Occipital lobe (tissue), 2 donors: ENCODE measurements around the gene IFITM1. TPM values are rescaled to one million over a fixed set of nuclear protein-coding genes. Genes with fewer than 3 reads are reported as not detected.
"Not testable (repeated sequence)": the region's sequence is repeated elsewhere in the genome, so short reads cannot be mapped to it uniquely, and the experiment has no call there.

Source experiments
- DNase-seq: peaks from one replicate; lab custom pipeline; 2025; lab: John Stamatoyannopoulos, UW
- total RNA-seq: library from RNA; depleted of rRNA; stranded (reverse); fragments of >200 nt; gene quantifications from one replicate; pipeline ENCODE4 v1.2.3, GENCODE V29; 2014

The IFITM1 gene
- total RNA-seq, 1 donor from 2014 or later = 6.9 TPM

GRCh38 chr11:293852-294661 lies 19.8 kb upstream of the IFITM1 start:
- DNase-seq = no peak

- no peak for DNase-seq
These were observed 19.1 kb upstream of the IFITM1 start for GRCh38 chr11:294780-295179.

- no peak for DNase-seq
These were observed 18.3 kb upstream of the IFITM1 start for GRCh38 chr11:295351-296170.

- DNase-seq = no peak
These were observed 17.4 kb upstream of the IFITM1 start for GRCh38 chr11:296171-297050.

- no peak for DNase-seq
These were observed 16.7 kb upstream of the IFITM1 start for GRCh38 chr11:297051-297585.

GRCh38 chr11:297586-298405 lies 16.0 kb upstream of the IFITM1 start:
- no peak for DNase-seq

- no peak for DNase-seq
These were observed 15.3 kb upstream of the IFITM1 start for GRCh38 chr11:298406-299065.

GRCh38 chr11:299081-299891 lies 14.6 kb upstream of the IFITM1 start, which contains the start of gene IFITM5:
IFITM5 (minus strand) TSS chr11:299526; CDS start chr11:299490, 36 bp downstream.
- no peak for DNase-seq

- DNase-seq = no peak
These were observed 13.7 kb upstream of the IFITM1 start for GRCh38 chr11:299951-300735.

GRCh38 chr11:303363-303762 lies 10.5 kb upstream of the IFITM1 start:
- DNase-seq = no peak

- DNase-seq = no peak
These were observed 9.8 kb upstream of the IFITM1 start for GRCh38 chr11:304061-304506.

GRCh38 chr11:304915-305843 lies 8.7 kb upstream of the IFITM1 start:
- DNase-seq = no peak

GRCh38 chr11:305844-306211 lies 8.0 kb upstream of the IFITM1 start:
- DNase-seq = no peak

GRCh38 chr11:306645-307371 lies 7.0 kb upstream of the IFITM1 start:
- no peak for DNase-seq

GRCh38 chr11:307766-308708 lies 5.8 kb upstream of the IFITM1 start, which contains the start of gene IFITM2:
IFITM2 (plus strand) TSS chr11:307816; CDS start chr11:308193, 377 bp downstream.
- not testable (repeated sequence) for DNase-seq
